IMR-90 (cell line): ENCODE results near the gene CTNND2.

Source experiments
- BHLHE40 ChIP-seq: fragments of 150-350 bp; IDR thresholded peaks from 2 replicates; pipeline ENCODE4 v1.6.1; 2016; ENCODE audit warnings: mild to moderate bottlenecking, low read depth, low read length
- CEBPB ChIP-seq: IDR thresholded peaks from 2 replicates; pipeline ENCODE4 v1.6.1; 2012; ENCODE audit warnings: low read depth, low read length, improper control_type of control experiment
- CTCF ChIP-seq: conservative IDR thresholded peaks from 2 replicates; pipeline ENCODE4 v1.5.1; 2012; ENCODE audit warnings: mild to moderate bottlenecking, low read depth, low read length, improper control_type of control experiment
- FOS ChIP-seq: fragments of 150-350 bp; IDR thresholded peaks from 2 replicates; pipeline ENCODE4 v1.6.1; 2016; ENCODE audit warnings: low read depth, low read length
- MXI1 ChIP-seq: IDR thresholded peaks from 2 replicates; pipeline ENCODE4 v1.6.1; 2012; ENCODE audit warnings: low read depth, mild to moderate bottlenecking, low read length, moderate library complexity, borderline replicate concordance
- POLR2A ChIP-seq: IDR thresholded peaks from 2 replicates; pipeline ENCODE4 v1.6.1; 2012; ENCODE audit warnings: mild to moderate bottlenecking, low read depth, low read length
- SMC3 ChIP-seq: fragments of 150-350 bp; IDR thresholded peaks from 2 replicates; pipeline ENCODE4 v1.6.1; 2016; ENCODE audit warnings: low read depth, mild to moderate bottlenecking, antibody characterized with exemption, low read length, moderate library complexity
- USF2 ChIP-seq: fragments of 150-350 bp; IDR thresholded peaks from 2 replicates; pipeline ENCODE4 v1.6.1; 2017; ENCODE audit warnings: mild to moderate bottlenecking, antibody characterized with exemption, low read length, low read depth

GRCh38 chr5:11574787-11575186, 329.5 kb downstream of the CTNND2 start:
- no peak for TF ChIP-seq MXI1
- no peak for TF ChIP-seq CEBPB
- no peak for TF ChIP-seq FOS
- TF ChIP-seq CTCF = no peak
- TF ChIP-seq BHLHE40 = no peak
- TF ChIP-seq USF2 = no peak
- TF ChIP-seq POLR2A = no peak
- TF ChIP-seq SMC3 = no peak
